ENCODE data around the gene CPB2. TPM values are rescaled to one million over a fixed set of nuclear protein-coding genes. Genes with fewer than 3 reads are reported as not detected.

Gene CPB2
- total and polyA plus RNA-seq, 9 of the 15 experiments (the other 6 are each of a cell fraction or from before 2014, with no cell fraction given): 0.03 to 0.16 (median 0.07) TPM; not detected in 6

GRCh38 chr13:46035066-46035465 lies 69.8 kb downstream of the CPB2 start:
- no peak overlapping the region for H2AFZ ChIP-seq (ENCODE audit: low read depth, low read length)
- FAIRE-seq: no peak
- ChIA-PET POLR2A (no interaction called here), CTCF (ENCODE audit: low intra/inter-chr PET ratio) (no interaction called here)
- peaks cover 2% of the 10 kb centered on the region; the same call in 1 of the 2 replicates for H3K9me3 ChIP-seq (replicated peaks; ENCODE audit: control insufficient read depth, insufficient read depth, low read depth, low read length)
- no peak overlapping the region for H3K4me2 ChIP-seq (ENCODE audit: insufficient read depth, low read length)
- no TSS peak for BruUV-seq (replicated peaks)
- H3K9me1 ChIP-seq (ENCODE audit: control insufficient read depth, insufficient read depth, low read length): no peaks in the 10 kb centered on the region
- no peak for ATAC-seq
- DNase-seq (ENCODE audit: extremely low read depth in 1 of 4, low spot score in 3 of 4): no peak
- H3K36me3 ChIP-seq (ENCODE audit: control insufficient read depth, insufficient read depth, low read length): peaks cover 19% of the 10 kb centered on the region
- no peaks in the 10 kb centered on the region for H4K20me1 ChIP-seq (replicated peaks; ENCODE audit: control insufficient read depth, insufficient read depth, low read length)
- no peaks in the 10 kb centered on the region for H3K27me3 ChIP-seq (ENCODE audit: control insufficient read depth in 2 of 2, insufficient read depth in 2 of 2, low read length in 2 of 2)
- peaks cover 12% of the 10 kb centered on the region; the same call in 1 of the 3 replicates for H3K79me2 ChIP-seq (ENCODE audit: control insufficient read depth, insufficient read depth, low read length)
- H3K9ac ChIP-seq (ENCODE audit: insufficient read depth in 1 of 2, low read depth in 2 of 2, low read length in 2 of 2): no peak overlapping the region
- no peak overlapping the region for H3K4me3 ChIP-seq
- no peak overlapping the region for H3K27ac ChIP-seq (ENCODE audit: extremely low read depth, low read depth, low read length)
- H3K4me1 ChIP-seq (replicated peaks in 1 of 2; ENCODE audit: control insufficient read depth in 2 of 2, insufficient read depth in 2 of 2, low read length in 2 of 2): no peaks in the 10 kb centered on the region
- intact Hi-C loops (cut with micrococcal nuclease): no loop called here
- WGBS (ENCODE audit: insufficient coverage, low coverage, missing lambda C conversion rate): no CpG with 5 or more reads among the region's 2 CpGs
- in situ Hi-C loops (cut with MboI): no loop called here
- TF ChIP-seq CCNT2 (IDR thresholded peaks at IDR 0.05; ENCODE audit: borderline replicate concordance, extremely low read depth, insufficient read length, low read depth, low read length) (no peak), ZNF146 (CRISPR knock-in tag; IDR thresholded peaks at IDR 0.05; ENCODE audit: unreplicated experiment) (no peak), ZC3H4 (CRISPR knock-in tag; IDR thresholded peaks at IDR 0.05; ENCODE audit: borderline replicate concordance) (no peak), STAG1 (CRISPR knock-in tag; IDR thresholded peaks at IDR 0.05; ENCODE audit: borderline replicate concordance) (no peak), SETDB1 (IDR thresholded peaks at IDR 0.05; ENCODE audit: low read length) (no peak), ZNF133 (CRISPR knock-in tag; IDR thresholded peaks at IDR 0.05) (no peak), KDM1A (IDR thresholded peaks at IDR 0.05) (no peak), AFF1 (IDR thresholded peaks at IDR 0.05; ENCODE audit: low read depth in 1 of 2, partially characterized antibody in 2 of 2) (no peak), RBM25 (IDR thresholded peaks at IDR 0.05; ENCODE audit: low read depth, low read length, severe bottlenecking) (no peak), HMG20A (CRISPR knock-in tag; conservative IDR thresholded peaks at IDR 0.05) (no peak), SNRNP70 (optimal IDR thresholded peaks at IDR 0.05; ENCODE audit: low read depth, low read length) (no peak), ARID1B (IDR thresholded peaks at IDR 0.05) (no peak), ZNF707 (CRISPR knock-in tag; conservative IDR thresholded peaks at IDR 0.05) (no peak)
- TF ChIP-seq, protein P1, sequence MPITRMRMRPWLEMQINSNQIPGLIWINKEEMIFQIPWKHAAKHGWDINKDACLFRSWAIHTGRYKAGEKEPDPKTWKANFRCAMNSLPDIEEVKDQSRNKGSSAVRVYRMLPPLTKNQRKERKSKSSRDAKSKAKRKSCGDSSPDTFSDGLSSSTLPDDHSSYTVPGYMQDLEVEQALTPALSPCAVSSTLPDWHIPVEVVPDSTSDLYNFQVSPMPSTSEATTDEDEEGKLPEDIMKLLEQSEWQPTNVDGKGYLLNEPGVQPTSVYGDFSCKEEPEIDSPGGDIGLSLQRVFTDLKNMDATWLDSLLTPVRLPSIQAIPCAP (CRISPR knock-in tag; IDR thresholded peaks at IDR 0.05; ENCODE audit: borderline replicate concordance): no peak
- TF ChIP-seq, protein P2, sequence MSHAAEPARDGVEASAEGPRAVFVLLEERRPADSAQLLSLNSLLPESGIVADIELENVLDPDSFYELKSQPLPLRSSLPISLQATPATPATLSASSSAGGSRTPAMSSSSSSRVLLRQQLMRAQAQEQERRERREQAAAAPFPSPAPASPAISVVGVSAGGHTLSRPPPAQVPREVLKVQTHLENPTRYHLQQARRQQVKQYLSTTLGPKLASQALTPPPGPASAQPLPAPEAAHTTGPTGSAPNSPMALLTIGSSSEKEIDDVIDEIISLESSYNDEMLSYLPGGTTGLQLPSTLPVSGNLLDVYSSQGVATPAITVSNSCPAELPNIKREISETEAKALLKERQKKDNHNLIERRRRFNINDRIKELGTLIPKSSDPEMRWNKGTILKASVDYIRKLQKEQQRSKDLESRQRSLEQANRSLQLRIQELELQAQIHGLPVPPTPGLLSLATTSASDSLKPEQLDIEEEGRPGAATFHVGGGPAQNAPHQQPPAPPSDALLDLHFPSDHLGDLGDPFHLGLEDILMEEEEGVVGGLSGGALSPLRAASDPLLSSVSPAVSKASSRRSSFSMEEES (CRISPR knock-in tag; IDR thresholded peaks at IDR 0.05): no peak
- TF ChIP-seq, protein P3, sequence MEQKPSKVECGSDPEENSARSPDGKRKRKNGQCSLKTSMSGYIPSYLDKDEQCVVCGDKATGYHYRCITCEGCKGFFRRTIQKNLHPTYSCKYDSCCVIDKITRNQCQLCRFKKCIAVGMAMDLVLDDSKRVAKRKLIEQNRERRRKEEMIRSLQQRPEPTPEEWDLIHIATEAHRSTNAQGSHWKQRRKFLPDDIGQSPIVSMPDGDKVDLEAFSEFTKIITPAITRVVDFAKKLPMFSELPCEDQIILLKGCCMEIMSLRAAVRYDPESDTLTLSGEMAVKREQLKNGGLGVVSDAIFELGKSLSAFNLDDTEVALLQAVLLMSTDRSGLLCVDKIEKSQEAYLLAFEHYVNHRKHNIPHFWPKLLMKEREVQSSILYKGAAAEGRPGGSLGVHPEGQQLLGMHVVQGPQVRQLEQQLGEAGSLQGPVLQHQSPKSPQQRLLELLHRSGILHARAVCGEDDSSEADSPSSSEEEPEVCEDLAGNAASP (IDR thresholded peaks at IDR 0.05): no peak
